IPS-NIHi7 (cell line): ENCODE measurements around the gene PRR32.
A peak's percentile ranks its signal among the peaks of the same experiment; 100 is the strongest.
"Not testable (repeated sequence)": the region's sequence is repeated elsewhere in the genome, so short reads cannot be mapped to it uniquely, and the experiment has no call there.

Experiments used
- DNase-seq: peaks from one replicate; pipeline ENCODE4 v3.0.0; 2012; ENCODE audit warnings: mixed read lengths; ENCODE audit errors: extremely low spot score

The PRR32 gene

GRCh38 chrX:126819429-126819828 is at the start of gene PRR32:
TSS of gene PRR32 (plus strand) at chrX:126819729. CDS start at chrX:126819844, 115 bp downstream.
- DNase-seq: no peak

- peak; percentile 66 for DNase-seq
These were observed 49.4 kb upstream of the PRR32 start for GRCh38 chrX:126770179-126770578.

- no peak for DNase-seq
These were observed 34.0 kb upstream of the PRR32 start for GRCh38 chrX:126785539-126785938.

- no peak for DNase-seq
These were observed 20.5 kb upstream of the PRR32 start for GRCh38 chrX:126799059-126799458.

GRCh38 chrX:126806784-126807183 is 12.7 kb upstream of the PRR32 start:
- not testable (repeated sequence) for DNase-seq

- no peak for DNase-seq
These were observed 3.7 kb upstream of the PRR32 start for GRCh38 chrX:126815806-126816205.

- DNase-seq: peak; percentile 21
These were observed 1.3 kb downstream of the PRR32 start for GRCh38 chrX:126820700-126821420.

- no peak for DNase-seq
These were observed 4.9 kb downstream of the PRR32 start for GRCh38 chrX:126824338-126825007.

GRCh38 chrX:126825566-126826193 is 6.2 kb downstream of the PRR32 start:
- no peak for DNase-seq

- DNase-seq: no peak
These were observed 16.7 kb downstream of the PRR32 start for GRCh38 chrX:126836186-126836585.

GRCh38 chrX:126847143-126847542 is 27.6 kb downstream of the PRR32 start:
- DNase-seq: no peak

GRCh38 chrX:126855839-126856524 is 36.5 kb downstream of the PRR32 start:
- DNase-seq: no peak
